Ectodermal cell (in vitro differentiated cells): Measurements from ENCODE around the gene MFF. TPM values are rescaled to one million over a fixed set of nuclear protein-coding genes. Genes with fewer than 3 reads are reported as not detected.

ENCODE experiments used
- H3K27ac ChIP-seq: 2 replicates; pipeline ENCODE4 v1.7.0; 2013; ENCODE audit warnings: mild to moderate bottlenecking, low read depth, low read length; ENCODE audit not compliant: insufficient read depth, poor library complexity, severe bottlenecking
- H3K27me3 ChIP-seq: 2 replicates; pipeline ENCODE4 v1.7.0; 2013; ENCODE audit warnings: mild to moderate bottlenecking, low read length; ENCODE audit not compliant: insufficient read depth, control insufficient read depth, poor library complexity, severe bottlenecking
- H3K36me3 ChIP-seq: one replicate; pipeline ENCODE4 v1.7.0; 2013; ENCODE audit warnings: low read length; ENCODE audit not compliant: control insufficient read depth, insufficient read depth
- H3K4me1 ChIP-seq: one replicate; pipeline ENCODE4 v1.7.0; 2013; ENCODE audit warnings: low read length; ENCODE audit not compliant: control insufficient read depth, insufficient read depth
- H3K4me3 ChIP-seq: 2 replicates; pipeline ENCODE4 v1.7.0; 2013; ENCODE audit warnings: low read depth, low read length, control low read depth; ENCODE audit not compliant: insufficient read depth
- H3K9me3 ChIP-seq: 2 replicates; pipeline ENCODE4 v1.7.0; 2013; ENCODE audit warnings: mild to moderate bottlenecking, low read length, moderate library complexity; ENCODE audit not compliant: control insufficient read depth
- WGBS, 2 experiments: methylation state at CpG; one replicate each; pipeline ENCODE4 v1.1.7; 2013; ENCODE audit warnings: missing lambda C conversion rate in 2 of 2; 5-methylcytosine and 5-hydroxymethylcytosine counted together
- polyA plus RNA-seq, 4 experiments: library from polyadenylated mRNA; stranded (reverse); fragments of 50-300 nt; gene quantifications; one replicate each; pipeline ENCODE4 v1.2.3, GENCODE V29; 2013

Gene MFF, protein sequence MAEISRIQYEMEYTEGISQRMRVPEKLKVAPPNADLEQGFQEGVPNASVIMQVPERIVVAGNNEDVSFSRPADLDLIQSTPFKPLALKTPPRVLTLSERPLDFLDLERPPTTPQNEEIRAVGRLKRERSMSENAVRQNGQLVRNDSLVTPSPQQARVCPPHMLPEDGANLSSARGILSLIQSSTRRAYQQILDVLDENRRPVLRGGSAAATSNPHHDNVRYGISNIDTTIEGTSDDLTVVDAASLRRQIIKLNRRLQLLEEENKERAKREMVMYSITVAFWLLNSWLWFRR
- 94.5 TPM for polyA plus RNA-seq (2013, experiment 1 of 4)
- 85.1 TPM for polyA plus RNA-seq (2013, experiment 2 of 4)
- 85.9 TPM for polyA plus RNA-seq (2013, experiment 3 of 4)
- 97.2 TPM for polyA plus RNA-seq (2013, experiment 4 of 4)

DNA sequence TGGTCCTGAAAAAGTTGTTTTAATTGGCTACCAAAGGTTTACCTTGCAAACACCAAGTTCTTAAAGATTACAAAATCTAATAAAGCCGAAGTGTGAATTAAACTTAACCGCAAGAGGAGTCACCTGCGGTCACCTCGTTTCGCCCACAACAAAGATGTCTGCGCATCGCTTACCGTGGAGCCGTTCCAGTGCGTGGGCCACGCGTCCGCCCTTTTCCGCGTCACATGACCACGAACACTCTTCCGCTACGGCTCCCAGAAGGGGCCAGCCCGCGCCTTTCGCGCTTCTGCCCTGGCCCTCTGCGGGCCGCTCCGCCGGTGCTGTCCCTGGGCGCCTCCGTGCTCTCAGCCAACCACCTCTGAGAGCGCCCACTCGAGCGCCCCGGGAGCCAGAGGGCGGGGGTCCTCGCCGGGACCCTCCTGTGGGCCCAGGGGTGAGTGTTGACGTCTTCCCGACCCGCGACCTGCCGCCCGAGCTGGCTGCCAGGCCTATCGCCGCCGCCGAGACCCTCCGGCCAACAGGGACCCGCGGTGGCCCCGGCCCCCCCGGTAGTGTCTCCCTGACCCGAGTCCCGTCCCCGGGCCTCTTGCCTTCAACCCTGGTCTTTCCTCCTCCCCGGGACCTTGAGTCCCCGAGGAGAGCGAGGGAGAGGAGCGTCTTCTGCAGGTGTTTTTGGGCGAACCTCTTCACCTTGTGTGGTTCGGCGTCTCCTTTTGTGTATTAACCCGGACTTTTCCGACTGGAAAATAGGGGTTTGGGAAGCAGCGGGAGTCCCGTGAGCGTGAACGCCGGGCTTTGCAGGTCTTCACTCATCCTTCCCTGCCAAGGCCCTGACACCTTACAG lies at the start of gene MFF:
Gene MFF, plus strand, starts transcription at position 257 of the 844 bp plus-strand sequence. CDS start 5,415 bp downstream, outside the sequence.
- Histone ChIP-seq H3K36me3 (no peaks in the 10 kb centered on the region), H3K4me1 (peaks cover 12% of the 10 kb centered on the region), H3K27me3 (no peaks in the 10 kb centered on the region), H3K27ac (peak within 1 kb of the TSS; percentile 70), H3K9me3 (no peaks in the 10 kb centered on the region), H3K4me3 (peak within 1 kb of the TSS; percentile 84)
- WGBS, 2 experiments, result 0% methylated on average over 67 of the region's 67 CpGs

DNA sequence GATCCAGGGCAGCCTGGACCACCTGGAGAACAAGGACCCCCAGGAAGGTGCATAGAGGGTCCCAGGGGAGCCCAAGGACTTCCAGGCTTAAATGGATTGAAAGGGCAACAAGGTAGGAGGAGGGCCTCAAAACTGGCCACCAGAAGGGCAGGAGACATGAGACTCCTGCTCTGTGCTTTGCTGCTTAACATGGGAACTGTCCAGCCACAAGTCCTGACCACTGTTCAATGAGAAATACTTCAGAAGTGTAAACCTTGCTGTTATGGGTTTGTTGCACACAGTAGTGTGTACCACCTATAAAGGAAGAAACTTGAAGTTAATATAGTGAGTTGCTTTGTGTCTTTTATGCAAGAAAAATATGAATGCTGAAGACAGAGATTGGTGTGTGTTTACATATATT lies 44.2 kb upstream of the MFF start:
- H3K27me3 ChIP-seq, result no peaks in the 10 kb centered on the region
- no peak overlapping the region for H3K4me3 ChIP-seq
- H3K9me3 ChIP-seq, result no peaks in the 10 kb centered on the region
- no peaks in the 10 kb centered on the region for H3K4me1 ChIP-seq
- no peaks in the 10 kb centered on the region for H3K36me3 ChIP-seq
- no peak overlapping the region for H3K27ac ChIP-seq

DNA sequence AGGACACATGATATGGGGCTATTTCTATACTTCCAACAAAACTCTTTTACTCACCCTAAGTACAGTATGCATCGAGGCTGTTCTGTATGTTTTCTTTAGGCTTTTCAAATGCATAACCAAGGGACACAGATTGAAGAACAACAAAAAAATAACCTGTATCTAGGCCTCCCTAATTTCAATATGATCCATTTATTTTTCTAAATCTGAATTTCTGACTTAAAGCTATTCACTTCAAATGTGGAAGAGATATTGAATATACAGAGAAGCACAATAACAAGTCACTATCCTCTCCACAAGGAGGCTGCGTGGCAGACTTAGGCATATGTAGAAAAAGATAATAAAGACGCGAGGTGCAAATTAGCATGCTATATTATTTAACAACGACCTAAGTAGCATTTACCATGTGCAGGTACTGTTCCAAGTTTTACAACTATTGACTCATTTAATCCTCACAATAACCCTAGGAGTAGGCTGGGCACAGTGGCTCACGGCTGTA lies 39.3 kb upstream of the MFF start:
- H3K9me3 ChIP-seq, result no peaks in the 10 kb centered on the region
- no peak overlapping the region for H3K4me3 ChIP-seq
- no peaks in the 10 kb centered on the region for H3K4me1 ChIP-seq
- no peaks in the 10 kb centered on the region for H3K36me3 ChIP-seq
- 92 to 94% methylated on average over 5 to 6 of the region's 6 CpGs for WGBS, 2 experiments
- H3K27ac ChIP-seq, result no peak overlapping the region
- H3K27me3 ChIP-seq, result no peaks in the 10 kb centered on the region

DNA sequence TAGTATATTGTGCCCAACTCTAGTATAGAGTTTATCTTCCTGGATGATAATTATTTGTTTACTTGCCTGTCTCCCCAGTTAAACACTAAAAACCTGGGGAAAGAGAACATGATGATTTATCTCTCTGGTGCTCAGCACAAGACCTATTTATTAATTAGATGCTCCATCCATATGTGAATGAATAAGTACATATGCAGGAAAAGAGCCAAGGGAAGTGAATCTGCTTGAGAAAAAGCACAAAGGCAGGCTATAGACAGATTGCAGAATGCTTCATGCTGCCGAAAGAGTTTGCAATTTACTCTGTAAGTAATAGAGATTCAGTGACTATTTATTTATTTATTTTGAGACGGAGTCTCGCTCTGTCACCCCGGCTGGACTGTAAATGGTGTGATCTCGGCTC lies 37.3 kb upstream of the MFF start:
- Histone ChIP-seq H3K27ac (no peak overlapping the region), H3K36me3 (no peaks in the 10 kb centered on the region), H3K4me1 (no peaks in the 10 kb centered on the region), H3K4me3 (no peak overlapping the region), H3K27me3 (no peaks in the 10 kb centered on the region), H3K9me3 (no peaks in the 10 kb centered on the region)
- WGBS, 2 experiments, result 91 to 97% methylated on average over 5 of the region's 5 CpGs

DNA sequence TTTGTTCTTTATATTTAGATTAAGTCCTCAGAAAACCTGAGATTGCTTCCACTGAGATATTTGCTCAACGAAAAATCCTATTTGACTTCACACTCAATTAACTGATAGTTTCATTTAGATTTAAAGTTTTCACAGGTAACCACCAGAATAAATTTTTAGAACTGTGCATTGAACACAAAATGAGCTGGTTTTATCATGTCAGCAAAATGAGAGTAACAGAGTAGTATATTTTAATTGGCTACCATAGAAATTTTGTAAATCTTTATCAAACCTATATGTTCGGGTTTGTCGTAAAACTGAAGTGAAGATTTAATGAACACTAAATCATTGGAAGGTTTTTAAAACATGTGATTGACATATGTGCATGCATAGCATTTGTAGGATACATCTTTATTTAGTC lies 32.7 kb upstream of the MFF start:
- H3K27me3 ChIP-seq, result no peaks in the 10 kb centered on the region
- no peak overlapping the region for H3K27ac ChIP-seq
- H3K9me3 ChIP-seq, result no peaks in the 10 kb centered on the region
- 87 to 89% methylated on average over 2 to 3 of the region's 3 CpGs for WGBS, 2 experiments
- H3K4me3 ChIP-seq, result no peak overlapping the region
- H3K36me3 ChIP-seq, result no peaks in the 10 kb centered on the region
- H3K4me1 ChIP-seq, result peaks cover 4% of the 10 kb centered on the region

DNA sequence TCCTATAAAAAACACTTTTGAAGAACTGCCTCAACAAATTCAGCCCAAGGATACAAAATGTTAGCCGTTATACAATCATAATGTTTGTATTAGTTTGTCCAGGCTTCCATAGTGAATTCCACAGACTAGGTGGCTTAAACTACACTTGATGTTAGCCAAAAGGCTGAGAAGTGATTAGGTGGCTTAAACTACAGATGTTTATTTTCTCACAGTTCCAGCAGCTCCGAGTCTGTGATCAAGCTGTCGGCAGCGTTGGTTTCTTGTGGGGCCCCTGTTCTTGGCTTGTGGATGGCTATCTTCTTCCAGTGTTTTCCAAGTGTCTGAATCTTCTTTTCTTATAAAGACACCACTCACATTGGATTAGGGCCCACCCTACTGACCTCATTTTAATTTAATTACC lies 31.5 kb upstream of the MFF start:
- Histone ChIP-seq H3K36me3 (no peaks in the 10 kb centered on the region), H3K9me3 (no peaks in the 10 kb centered on the region), H3K4me3 (no peak overlapping the region), H3K4me1 (peaks cover 4% of the 10 kb centered on the region), H3K27ac (no peak overlapping the region), H3K27me3 (no peaks in the 10 kb centered on the region)
- WGBS, 2 experiments, result 95 to 96% methylated on average over 4 of the region's 4 CpGs

DNA sequence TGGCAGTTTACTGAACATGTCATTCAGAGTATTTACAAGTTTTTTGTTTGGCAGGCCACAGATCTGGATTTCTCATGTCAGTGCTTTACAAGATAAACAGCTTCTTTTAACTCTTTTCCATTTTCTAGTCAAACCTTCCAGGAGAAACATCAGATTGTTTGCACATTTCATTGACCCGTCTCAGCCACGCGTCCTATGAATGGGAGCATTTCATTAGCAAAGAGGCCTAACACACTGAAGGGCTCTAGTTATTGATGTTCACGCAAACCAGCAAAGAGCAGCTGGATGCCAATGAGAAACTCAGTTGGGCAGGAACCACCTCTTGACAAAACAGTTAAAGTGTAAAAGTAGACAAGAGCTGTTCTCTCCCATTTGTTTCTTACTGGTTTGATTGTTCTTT lies 29.2 kb upstream of the MFF start:
- 90 to 93% methylated on average over 4 of the region's 4 CpGs for WGBS, 2 experiments
- no peaks in the 10 kb centered on the region for H3K27me3 ChIP-seq
- H3K36me3 ChIP-seq, result no peaks in the 10 kb centered on the region
- H3K9me3 ChIP-seq, result no peaks in the 10 kb centered on the region
- H3K4me1 ChIP-seq, result peaks cover 4% of the 10 kb centered on the region
- H3K4me3 ChIP-seq, result no peak overlapping the region
- no peak overlapping the region for H3K27ac ChIP-seq

DNA sequence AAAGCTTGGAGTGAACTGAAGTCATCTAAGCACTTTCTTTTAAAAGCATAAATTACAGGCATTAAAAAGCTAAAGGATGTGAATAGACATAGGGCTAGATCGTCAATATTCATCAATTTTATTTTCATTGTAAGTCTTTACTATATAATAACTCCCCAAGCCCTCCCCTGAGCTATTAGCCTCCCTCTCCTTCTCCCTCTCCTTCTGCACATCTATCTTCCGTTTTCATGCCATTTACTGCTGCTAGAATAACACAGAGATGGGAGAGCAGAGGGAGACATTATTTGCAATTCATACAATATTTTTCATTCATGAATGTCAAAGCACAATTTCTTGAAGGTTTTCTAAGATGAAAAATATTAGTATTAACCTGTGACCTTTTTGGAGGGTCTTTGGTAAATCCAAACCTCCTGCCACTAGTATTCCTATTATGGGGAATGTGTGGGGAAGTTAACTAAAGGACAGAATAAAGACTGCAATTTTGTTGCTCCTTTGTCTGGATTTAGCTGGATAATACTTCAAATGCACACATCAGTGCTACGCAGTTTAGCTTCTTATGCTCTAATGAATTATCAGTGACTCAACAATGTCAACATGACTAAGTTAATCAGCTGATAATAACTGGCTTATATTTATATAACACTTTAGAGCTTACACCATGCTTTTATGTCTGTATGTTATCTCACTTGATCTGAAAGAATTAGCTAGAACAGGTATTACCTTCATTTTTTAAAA lies 28.2 kb upstream of the MFF start:
- Histone ChIP-seq H3K36me3 (no peaks in the 10 kb centered on the region), H3K9me3 (no peaks in the 10 kb centered on the region), H3K4me1 (peaks cover 4% of the 10 kb centered on the region), H3K4me3 (no peak overlapping the region), H3K27me3 (no peaks in the 10 kb centered on the region), H3K27ac (no peak overlapping the region)
- 92 to 100% methylated on average over 3 of the region's 3 CpGs for WGBS, 2 experiments

DNA sequence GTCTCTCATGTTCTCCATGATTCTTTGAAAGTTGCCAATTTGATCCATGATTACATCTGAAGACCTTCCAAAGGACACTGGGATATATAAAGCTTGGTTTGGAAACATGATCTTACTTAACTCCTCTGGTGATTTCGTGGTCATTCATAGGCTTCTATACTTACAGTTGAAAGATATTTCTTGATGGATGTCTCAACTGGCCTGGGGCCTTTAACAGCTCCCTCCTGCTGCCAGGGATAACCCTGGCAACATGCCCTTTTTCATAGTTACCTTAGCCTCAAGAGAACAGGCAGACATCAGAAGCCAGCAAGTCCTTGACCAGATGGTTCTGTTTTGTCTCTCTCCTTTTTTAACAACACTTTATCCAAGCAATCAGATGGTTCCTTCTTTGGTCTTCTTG lies 23.5 kb upstream of the MFF start:
- WGBS, 2 experiments, result 100% methylated on average over 1 of the region's 1 CpG
- no peaks in the 10 kb centered on the region for H3K4me1 ChIP-seq

DNA sequence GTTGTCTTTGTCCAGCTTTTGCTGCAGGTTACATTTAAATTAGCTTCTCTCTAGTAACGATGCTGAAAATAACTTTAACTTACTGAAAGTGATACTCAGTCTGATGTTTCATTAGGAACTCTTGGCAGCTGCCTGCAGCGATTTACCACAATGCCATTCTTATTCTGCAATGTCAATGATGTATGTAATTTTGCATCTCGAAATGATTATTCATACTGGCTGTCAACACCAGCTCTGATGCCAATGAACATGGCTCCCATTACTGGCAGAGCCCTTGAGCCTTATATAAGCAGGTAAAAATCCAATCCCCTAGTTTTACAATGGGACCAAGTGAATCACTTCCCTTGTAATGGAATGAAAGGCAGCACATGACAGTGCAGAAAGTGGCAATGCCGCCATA lies 16.3 kb upstream of the MFF start:
- no peaks in the 10 kb centered on the region for H3K27me3 ChIP-seq
- H3K36me3 ChIP-seq, result no peaks in the 10 kb centered on the region
- no peaks in the 10 kb centered on the region for H3K9me3 ChIP-seq
- WGBS, 2 experiments, result 92 to 96% methylated on average over 4 of the region's 4 CpGs
- H3K4me3 ChIP-seq, result no peak overlapping the region
- no peak overlapping the region for H3K27ac ChIP-seq
- no peaks in the 10 kb centered on the region for H3K4me1 ChIP-seq

More for the DNA sequence above, 23.5 kb upstream of the MFF start:
- Histone ChIP-seq H3K36me3 (no peaks in the 10 kb centered on the region), H3K4me3 (no peak overlapping the region), H3K27me3 (no peaks in the 10 kb centered on the region), H3K27ac (no peak overlapping the region), H3K9me3 (no peaks in the 10 kb centered on the region)
